COR-L47 (cell line): ENCODE measurements around the gene NRP1.

ENCODE experiments used
- DNase-seq: peaks from one replicate; lab custom pipeline; 2025; lab: John Stamatoyannopoulos, UW

NRP1 gene

DNA sequence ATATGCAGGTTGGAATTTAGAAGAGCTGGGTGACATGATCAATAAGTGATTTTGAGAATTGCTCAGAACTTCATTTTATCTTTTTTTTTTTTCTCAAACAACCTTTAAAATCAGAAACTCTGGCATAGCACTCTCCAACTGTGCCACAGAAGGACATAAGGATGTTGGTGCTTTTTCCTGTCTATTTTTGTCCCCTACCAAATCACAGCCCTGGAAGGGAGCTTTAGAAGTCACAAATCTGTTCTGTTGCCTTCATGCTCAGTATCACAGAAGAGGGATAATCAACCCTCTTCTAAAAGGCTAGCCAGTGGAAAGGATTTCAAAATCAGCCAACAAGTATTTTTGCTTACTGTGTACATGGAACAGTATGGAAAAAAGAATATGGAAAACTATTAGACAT is 14.8 kb upstream of the NRP1 start:
- DNase-seq, result no peak

DNA sequence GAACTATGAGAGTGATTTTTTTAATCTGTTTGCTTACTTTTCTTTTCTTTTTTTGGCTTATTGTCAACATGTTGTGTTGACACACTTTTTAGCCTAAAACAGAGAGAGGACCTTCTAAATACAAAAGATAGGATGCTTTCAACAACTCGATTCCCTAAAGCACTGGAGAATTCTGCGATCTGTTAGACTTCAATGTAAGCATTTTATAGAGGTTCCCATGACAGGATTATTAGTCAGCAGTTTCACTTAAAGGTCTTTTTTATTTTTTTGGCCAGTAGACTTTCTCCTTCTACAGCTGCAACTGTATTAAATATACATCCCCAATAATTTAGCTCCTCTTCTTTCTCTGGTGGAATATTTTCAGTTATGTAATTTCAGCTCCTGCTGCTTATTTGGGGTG is 12.7 kb upstream of the NRP1 start:
- DNase-seq, result no peak

DNA sequence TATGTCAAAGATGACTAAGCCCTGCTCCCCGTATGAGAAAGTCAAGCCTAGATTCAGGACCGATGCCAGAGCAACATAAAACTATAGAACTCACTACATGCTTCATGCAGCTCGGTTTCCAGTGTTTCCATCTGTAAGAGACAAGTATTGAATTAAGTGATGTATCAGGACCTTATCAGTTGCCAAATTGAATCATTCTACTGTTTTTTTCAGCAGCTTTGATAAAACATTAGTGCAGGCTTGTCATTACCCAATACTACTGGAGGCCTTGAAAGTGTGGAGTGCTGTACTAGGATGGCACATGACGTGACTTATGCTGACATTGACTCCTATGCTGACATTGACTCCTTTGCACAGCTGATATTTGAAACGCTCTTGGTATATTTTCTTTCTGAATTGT is 10.8 kb upstream of the NRP1 start:
- no peak for DNase-seq

DNA sequence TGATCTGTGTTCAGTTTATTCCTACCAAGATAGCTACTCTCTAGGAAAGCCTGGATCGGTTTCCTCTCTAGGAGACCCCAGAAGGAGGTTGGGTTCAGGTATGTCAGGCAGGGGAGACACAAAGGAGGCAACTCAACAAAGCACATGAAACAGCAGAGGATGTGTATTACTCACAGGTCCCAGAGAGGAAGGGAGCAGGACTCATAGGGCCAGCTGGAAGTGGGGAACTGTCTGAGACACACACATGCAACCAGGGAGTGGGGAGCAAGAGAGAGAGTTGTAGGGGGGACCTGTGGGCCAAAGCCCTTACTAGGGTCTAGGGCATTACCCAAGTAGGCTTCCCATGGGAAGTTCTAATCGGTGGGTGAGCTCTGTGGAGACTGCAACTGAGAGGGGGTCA is 10.2 kb upstream of the NRP1 start:
- no peak for DNase-seq

DNA sequence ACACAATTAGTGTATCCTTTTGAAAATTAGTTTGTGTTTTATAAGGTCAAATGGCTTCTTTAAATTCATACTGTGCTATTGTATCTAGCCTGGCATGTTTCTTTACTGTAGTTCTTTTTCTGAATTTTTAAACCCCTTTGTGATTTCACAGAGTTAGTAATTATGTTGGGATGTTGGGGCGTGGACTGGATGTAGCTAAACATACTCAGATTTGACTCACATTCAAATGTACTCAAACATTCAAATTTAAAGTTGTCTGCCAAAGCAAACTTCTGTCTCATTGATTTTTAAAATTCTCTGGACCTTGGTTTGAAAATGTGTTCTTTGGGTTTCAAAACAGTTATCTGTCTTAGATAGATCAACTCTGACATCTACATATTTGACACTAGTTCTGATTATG is 7.2 kb upstream of the NRP1 start:
- no peak for DNase-seq

DNA sequence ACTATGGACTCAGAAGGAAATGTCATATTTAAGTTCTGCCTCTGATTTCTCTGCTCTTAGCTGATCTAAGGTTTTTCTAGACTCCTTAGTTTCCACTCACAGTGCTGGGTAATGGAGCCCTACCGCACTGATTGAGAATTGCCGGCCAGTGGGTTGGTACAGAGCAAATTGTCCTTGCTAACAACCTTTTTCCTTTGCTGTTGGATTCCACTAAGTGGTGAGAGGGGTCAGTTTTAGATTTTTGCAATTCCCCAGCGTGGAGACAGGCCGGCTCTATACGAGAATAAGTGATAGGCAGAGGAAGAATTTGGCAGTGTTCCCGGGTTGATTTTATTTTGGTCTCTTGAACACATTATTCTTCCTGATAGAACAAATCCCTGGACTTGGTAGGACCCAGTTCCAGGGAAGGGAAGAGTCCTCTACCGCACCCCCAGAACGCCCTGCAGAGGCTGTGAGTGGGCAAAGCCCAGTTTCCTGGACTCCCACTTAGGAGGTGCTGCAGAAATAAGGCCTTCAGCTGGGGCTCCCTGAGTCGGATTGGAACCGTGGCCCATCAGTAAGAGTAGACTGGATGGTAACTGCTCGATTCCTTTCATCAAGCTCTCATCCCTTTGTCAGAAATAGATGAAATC is 3.0 kb upstream of the NRP1 start:
- DNase-seq, result no peak

DNA sequence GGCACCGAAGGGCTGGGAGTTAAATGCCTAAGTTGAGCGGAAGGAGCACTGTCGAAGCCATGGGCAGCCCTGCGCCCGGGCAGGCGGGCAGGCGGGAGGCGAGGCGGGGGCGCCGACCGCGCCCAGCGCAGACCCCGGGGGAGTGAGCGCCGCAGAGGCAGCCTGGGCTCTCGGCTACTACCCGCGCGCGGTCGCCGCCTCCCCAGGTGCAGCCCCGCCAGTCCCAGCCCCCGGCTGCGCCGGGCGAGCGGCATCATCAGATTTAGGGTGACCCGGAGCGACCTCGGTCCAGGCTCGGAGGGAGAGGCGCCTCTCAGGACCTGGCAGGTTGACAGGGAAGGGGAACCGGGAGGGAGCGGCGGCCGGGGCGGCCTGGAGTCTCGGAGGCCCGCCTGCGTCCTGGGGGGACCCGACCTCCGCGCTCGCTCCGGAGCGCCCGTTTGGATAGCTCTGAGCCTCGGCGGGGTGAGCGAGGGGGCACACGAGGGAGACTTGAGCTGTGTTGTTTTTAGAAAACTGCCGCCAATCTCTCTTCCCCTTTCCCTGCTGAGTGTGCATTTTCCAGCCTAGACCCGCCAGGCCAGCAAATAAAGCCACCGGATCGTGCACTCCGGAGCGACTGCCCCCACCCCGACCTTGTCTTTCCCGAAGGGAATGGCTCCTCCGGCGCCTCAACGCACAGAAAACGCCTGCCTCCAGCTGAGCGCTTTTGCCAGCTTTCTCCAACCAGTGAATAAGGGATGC is 2.3 kb upstream of the NRP1 start:
- DNase-seq, result no peak

DNA sequence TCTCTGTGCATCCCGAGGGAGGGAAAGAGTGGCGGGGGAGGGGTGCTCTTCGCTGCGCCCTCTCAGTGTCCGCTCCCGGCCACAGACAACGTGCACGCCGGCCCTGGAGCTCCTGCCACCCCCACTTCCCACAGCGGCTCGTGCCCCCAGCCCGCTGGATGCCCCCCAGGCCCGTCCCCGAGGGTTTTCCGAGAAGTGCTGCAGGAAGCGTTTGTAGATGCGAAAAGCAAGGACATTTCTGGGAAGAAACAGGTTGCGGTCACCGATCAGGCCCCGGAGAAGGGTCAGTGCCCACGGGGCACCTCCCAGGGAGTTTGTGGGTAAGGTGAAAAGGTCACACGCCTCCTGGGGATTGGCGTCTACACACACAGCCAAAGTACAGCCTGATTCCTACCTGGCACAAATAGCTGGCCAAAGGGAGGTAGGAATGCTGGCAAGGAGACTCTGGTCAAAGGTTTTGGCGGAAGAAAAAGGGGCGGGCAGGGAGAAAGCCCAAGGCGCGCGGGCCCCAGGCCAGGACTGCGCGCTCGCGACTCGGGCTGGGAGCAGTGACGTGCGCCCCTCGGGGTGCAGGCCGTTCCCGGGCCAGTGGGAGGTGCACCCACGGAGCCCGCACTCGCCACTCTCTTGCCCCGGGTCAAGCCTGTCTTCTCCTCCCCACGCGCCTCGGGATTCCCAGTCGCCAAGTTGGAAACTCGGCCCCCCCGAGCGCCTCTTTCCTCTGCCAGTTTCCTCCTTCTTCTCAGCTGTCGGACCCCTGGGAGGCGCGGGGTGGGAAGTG is 1.5 kb upstream of the NRP1 start:
- DNase-seq, result no peak

DNA sequence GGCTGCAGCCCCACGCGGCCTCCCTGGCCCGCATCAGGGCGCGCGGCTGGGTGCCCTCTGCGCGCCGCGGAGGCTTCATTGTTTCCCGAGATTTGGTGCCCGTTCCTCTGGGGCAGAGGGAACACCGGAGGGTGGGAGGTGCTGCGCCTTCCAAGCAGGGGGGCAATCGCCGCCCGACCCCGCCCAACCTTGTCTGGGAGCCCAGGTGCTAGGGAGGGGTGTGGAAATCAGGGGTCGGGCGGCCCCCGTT is 1.0 kb upstream of the NRP1 start:
- no peak for DNase-seq

DNA sequence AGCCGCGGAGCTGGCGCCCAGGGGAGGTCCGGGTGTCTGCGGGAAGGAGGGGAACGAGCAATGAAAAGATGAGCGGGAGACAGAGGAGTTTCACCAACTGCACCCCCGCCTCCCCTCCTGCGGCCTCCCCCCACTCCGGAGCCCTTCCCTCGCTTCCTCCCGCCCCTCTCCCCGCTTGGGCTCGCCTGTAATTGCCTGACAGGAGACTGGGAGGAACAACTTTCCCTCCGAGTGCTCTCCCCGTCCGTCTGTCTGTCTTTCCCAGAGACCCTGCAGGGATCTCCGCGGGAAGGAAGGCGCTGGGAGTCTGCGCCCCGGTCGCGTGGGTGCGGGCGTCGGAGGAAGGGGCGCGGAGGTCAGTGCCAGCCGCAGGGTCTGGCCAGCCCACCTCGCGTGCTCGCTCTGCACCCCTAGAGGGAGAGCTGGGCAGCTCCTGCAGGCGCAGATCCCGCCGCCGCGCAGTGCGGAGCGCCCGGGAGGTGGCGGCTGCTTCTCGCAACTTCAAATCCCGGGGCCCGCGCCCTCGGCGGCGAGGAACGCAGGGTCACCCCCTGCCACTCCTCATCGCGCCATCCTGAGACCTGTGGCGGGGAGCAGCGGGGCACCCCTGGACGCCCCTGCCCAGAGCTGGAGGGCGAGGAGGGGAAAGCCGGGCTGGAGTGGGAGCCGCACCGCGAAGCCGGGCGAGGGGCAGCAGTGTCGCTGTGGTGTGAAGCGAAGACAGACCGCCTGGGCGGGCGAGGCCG is 511 bp upstream of the NRP1 start:
- peak; percentile 48 for DNase-seq

DNA sequence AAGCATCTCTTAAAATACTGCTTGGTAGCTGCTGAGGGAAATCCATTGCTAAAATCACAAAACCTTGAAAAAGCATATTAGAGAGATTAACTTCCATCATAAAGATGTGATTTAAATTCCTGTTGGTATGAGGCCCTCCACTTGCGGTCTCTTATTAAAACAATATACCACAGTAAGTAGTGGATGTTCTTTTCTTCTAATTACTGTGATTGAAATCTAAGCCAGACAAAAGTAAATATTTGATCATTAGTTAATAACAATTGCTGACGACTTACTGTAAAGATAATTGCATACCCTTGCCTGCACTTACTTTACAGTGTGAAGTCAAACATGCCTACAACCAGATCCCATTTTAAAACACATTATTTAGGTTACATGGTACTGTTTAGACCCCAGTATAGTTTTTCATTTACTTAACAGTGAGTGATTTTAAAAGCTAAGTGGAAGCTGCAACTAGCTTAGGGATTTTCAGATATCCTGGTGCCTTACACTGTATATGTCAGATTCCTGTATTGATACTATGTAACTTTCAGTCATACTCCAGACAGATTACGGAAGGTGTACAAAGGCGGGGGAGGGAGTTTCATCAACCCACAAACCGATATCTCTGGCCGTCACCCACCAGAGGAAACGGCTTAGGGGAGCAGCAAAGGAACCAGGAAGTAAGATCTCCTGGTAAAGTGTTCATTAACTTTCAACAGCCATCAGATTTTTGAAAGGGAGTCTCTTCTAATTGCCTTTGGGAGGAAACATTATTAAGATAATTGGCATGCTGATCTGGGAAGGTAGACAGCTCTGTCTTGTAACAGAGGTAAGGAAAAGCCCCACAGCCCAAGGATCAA is 986 bp downstream of the NRP1 start:
- no peak for DNase-seq

DNA sequence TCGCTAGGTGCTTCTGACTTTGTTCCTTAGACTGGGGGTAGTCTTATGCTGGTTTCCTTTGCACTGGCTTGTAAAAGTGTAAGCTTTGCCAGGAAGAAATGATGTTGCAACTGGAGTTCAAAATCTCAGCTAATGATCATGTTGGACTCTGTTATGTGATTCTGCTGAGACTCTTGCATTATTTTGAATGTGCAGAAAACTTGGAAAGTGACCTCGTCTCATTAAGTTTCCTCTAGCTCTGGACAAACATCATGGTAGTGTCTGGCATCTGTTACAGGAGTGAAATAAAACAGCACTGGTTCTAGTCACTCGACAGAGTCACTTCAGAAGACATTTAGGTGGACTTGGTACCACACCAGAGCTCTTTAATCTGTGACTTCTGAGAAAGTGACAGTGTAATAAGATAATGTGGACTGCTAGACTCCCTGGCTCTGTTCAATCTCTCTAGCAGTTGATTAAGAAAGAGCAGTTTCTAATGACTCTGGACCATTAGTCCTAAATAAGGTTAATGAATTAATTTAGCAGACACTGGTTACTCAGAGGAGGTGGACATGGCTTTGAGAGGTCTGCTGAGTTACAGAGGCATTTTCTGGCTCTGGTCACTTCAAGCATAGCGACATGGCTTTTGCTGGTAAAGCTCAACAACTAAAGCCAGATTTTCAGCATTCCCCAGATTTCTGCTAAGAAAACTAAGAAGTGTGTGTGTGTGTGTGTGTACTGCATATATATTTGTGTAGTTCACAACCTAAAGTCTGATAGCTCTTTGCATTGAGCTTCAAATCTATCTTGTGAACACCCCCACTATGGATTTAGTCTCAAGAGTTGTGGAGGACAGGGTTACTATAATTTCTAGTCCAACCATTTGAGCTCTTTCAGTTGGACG is 2.0 kb downstream of the NRP1 start:
- DNase-seq, result no peak

DNA sequence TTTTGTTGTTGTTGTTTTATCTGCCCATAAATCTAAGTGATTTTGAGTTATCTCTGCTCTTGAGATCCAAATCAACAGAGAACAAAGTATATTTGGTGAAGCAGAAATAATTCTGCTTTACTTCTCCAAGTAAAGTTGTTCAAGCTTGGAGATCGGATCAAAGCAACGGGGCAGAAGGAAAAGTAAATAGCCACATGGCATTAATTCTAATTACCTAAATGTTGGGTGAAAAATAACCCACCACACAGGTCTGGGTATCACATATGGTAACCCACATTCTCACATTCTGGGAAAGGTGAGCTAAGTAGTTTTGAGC is 3.1 kb downstream of the NRP1 start:
- DNase-seq, result no peak

DNA sequence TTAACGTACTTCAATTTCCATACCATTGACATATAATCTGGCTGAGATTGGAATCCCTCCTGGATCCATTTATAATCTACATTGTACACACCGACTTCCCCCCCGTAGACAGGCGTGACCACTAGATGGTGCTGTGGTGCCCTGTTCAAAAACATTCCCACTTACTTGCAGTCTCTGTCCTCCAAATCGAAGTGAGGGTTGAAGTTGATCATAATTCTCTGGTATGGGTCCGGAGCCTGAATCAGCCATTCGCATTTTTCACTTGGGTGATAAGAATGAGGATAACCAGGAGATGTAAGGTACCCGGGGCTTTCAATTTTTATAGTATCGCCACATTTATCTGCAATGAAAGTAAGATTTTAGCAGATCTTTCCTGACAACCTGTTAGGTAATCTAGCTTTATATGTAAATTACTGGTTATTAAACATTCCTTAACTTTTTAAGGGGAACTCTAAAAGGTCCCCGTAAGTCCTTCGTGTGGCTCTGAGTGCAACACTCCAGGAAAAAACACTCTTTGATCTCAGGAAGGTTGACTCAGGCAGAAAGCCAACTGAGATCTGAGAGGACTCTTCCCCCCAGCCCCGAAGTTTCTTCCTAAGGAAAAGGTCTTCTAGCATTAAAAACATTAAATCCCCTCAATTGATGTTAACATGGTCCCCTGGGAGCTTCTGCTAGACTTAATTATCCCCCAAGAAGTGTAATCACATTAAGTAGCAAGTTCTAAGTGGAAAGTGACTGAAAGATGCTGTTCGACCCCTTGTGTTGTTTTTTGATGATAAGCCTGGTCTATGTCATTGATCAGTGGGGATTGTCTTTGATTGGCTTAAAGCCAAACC is 3.7 kb downstream of the NRP1 start:
- DNase-seq, result peak; percentile 23

DNA sequence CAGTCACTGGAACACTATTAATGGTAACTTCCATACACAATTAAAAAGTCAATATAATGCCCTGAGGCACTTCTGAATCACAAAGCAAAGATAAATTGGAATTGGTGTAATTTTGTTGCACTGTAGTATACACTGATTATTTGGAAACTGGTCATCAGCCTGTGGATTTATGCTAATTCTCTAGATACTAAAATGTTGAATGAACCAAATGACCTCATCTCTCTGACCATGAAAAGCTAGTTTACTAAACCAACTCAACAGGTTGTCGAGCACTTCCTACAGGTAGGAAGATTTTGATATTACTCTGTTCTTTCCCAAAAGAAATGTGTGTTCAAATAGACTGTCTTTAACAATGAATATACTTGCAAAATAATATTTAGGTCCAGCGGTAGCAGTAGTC is 5.3 kb downstream of the NRP1 start:
- DNase-seq, result no peak

DNA sequence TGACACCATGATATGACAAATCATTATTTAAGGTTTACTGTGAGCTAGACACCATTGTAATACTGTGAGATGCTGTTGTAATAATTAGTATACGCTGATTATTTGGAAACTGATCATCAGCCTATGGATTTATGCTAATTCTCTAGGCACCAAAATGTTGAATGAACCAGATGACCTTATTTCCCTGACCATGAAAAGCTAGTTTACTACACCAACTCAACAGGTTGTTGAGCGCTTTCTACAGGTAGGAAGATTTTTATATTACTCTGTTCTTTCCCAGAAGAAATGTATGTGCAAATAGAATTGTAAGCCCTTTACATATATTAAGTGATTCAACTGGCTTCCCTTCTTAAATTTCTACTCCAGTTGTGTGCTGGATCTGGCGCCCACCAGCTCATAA is 6.2 kb downstream of the NRP1 start:
- DNase-seq, result no peak

DNA sequence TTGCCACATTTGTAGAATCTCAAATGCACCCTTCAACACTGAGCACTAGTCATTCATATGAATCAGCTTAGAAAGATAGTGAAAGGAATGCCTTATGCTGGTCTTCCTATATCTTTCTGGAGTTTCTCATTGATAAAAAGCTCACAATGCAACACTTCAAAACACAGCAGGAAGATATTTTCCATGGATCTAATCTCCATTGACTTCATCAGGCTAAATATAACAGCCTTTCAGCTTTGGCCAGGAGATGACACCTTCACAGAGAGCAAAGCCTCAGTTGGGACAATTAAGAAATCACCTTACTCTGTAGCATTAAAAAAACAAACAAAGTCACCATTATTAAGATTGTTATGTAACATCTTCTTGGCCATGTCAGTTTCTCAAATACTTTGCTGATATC is 6.7 kb downstream of the NRP1 start:
- no peak for DNase-seq

DNA sequence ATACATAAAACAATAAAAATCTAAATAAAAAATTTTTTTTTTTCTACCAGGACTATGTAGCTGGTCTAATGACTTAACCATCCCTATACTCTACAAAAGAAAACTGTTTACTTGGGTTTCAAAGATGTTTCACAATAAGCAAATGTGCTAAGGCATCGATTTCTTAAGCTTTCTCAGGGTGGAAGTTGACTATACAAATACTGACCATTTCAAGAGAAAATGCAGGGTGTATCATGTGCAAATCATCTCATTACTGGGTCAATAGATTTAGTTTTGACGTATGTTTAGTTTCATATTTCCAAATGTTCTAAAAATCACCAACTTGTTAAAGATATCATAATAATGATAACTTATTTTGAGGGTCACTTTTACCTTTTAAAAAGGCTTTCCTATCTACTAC is 7.5 kb downstream of the NRP1 start:
- DNase-seq, result no peak

DNA sequence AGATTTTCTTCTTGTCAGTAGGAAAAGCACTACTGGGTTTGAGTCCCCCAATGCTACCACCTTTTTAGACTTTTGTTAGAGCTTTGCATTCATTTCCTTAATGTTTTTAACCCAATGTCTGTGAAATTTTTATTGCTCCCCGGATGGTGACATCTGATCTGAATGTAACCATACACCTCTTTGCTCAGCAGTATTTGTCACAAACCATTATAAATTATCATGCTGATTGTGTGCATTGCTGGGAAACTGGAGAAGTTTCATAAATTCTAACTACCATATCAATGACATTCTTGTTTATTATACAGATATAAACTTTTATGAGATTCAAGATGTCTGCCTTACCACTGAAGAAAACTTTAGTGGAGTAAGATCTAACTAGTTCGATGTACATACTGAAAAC is 8.5 kb downstream of the NRP1 start:
- DNase-seq, result no peak

DNA sequence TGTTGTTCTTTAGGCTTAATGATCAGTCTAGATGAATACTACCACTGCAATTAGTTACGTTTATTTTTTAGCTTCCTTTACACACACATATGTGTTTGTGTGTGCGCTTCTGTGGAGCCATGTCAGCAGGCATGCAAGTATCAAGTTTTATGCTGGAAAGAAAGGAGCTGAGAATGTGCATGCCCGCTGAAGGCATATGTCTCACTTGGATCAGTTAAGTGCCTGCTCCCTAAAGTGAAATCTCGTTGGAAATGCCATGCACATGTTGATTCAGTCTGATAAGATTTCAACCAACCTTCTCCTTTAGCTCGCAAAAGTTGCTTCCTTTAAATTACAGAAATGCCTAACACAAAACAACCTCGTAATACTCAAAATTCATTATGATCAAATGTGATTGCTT is 10.7 kb downstream of the NRP1 start:
- no peak for DNase-seq
